DOHH2 (cell line): ENCODE measurements around the gene GIMAP8.
"Not testable (repeated sequence)": the region's sequence is repeated elsewhere in the genome, so short reads cannot be mapped to it uniquely, and the experiment has no call there.

ENCODE experiments used
- CTCF ChIP-seq: fragments of 200-600 bp; sonication (generic); IDR thresholded peaks from one replicate; pipeline ENCODE4 v1.5.1; 2014; ENCODE audit warnings: antibody characterized with exemption, mild to moderate bottlenecking, low read depth, low read length; ENCODE audit not compliant: poor library complexity, severe bottlenecking
- EZH2phosphoT487 ChIP-seq: fragments of 200-600 bp; sonication (generic); IDR thresholded peaks from 2 replicates; pipeline ENCODE4 v1.6.1; 2017; ENCODE audit warnings: borderline replicate concordance, mild to moderate bottlenecking, antibody characterized with exemption, low read length, moderate library complexity, mixed read lengths

DNA sequence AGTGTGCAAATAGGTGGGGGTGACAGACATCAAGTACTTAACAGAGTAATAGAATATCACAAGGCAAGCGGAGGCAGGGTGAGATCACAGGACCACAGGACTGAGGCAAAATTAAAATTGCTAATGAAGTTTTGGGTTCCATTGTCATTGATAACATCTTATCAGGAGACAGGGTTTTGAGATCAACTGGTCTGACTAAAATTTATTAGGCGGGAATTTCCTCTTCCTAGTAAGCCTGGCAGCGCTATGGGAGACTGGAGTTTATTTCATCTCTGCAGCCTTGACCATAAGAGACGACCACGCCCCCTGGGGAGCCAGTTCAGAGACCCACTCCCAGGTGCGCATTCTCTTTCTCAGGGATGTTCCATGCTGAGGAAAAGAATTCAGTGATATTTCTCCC is 72.5 kb downstream of the GIMAP8 start:
- not testable (repeated sequence) for TF ChIP-seq CTCF, EZH2phosphoT487
